ENCODE data around the gene CNGA2. TPM values are rescaled to one million over a fixed set of nuclear protein-coding genes. Genes with fewer than 3 reads are reported as not detected.

The CNGA2 gene
- total RNA-seq, 1 experiment from 2014 or later: not detected

- DNase-seq (ENCODE audit: low spot score): no peak
- in situ Hi-C loops (cut with HindIII; ENCODE audit: low sequenced_read_pairs): no loop called here
These were observed 24.1 kb upstream of the CNGA2 start for GRCh38 chrX:151710457-151710856.

- DNase-seq (ENCODE audit: low spot score): no peak
- in situ Hi-C loops (cut with HindIII; ENCODE audit: low sequenced_read_pairs): no loop called here
These were observed 23.4 kb upstream of the CNGA2 start for GRCh38 chrX:151711154-151711553.

- in situ Hi-C loops (cut with HindIII; ENCODE audit: low sequenced_read_pairs): no loop called here
- no peak for DNase-seq (ENCODE audit: low spot score)
These were observed 22.8 kb upstream of the CNGA2 start for GRCh38 chrX:151711787-151712186.

- DNase-seq (ENCODE audit: low spot score): no peak
- in situ Hi-C loops (cut with HindIII; ENCODE audit: low sequenced_read_pairs): no loop called here
These were observed 22.3 kb upstream of the CNGA2 start for GRCh38 chrX:151712253-151712652.

GRCh38 chrX:151713849-151714248 is 20.7 kb upstream of the CNGA2 start:
- in situ Hi-C loops (cut with HindIII; ENCODE audit: low sequenced_read_pairs): no loop called here
- no peak for DNase-seq (ENCODE audit: low spot score)

DNA sequence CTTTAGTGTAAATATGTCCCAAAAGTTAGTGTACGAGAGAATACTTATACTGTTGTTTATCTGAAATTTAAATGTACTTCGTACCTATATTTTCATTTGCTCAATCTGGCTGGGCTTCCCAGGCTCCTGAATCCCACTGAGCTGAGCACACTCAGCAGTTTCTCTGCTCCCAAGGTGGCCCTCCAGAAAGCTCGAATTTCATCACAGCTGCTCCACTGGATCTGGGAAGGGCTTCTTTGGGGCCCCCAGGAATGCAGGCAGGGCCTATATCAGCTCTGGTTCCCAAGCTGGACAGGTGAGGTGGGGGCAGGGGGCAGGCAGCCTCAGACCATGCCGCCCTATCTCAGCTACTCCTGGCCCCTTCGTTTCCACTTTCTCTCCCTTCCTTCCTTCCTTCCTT is 20.2 kb upstream of the CNGA2 start:
- in situ Hi-C loops (cut with HindIII; ENCODE audit: low sequenced_read_pairs): no loop called here
- DNase-seq (ENCODE audit: low spot score): no peak

DNA sequence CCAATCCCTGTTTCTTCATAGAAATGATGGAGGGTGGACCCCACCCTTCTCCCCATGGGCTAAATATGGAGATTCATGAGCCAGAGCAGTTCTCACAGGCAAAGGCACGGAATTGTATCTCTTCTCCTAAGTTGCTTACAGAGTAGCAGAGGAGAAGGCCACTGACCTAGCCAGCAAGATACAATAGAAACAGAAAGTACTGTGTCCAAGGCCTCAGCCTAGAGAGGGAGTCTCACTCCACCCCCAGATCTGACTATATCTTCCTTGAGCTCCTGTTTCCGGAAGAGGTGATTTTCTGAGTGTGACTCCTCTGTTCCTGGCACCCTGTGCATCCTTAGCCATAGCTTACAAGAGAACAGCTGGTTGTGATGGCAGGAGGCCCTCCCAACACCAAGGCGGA is 18.8 kb upstream of the CNGA2 start, which contains the start of gene FATE1:
FATE1 (plus strand) TSS at position 284 of the 400 bp plus-strand sequence; CDS start at position 369, 85 bp downstream.
- DNase-seq (ENCODE audit: low spot score): no peak
- in situ Hi-C loops (cut with HindIII; ENCODE audit: low sequenced_read_pairs): no loop called here

DNA sequence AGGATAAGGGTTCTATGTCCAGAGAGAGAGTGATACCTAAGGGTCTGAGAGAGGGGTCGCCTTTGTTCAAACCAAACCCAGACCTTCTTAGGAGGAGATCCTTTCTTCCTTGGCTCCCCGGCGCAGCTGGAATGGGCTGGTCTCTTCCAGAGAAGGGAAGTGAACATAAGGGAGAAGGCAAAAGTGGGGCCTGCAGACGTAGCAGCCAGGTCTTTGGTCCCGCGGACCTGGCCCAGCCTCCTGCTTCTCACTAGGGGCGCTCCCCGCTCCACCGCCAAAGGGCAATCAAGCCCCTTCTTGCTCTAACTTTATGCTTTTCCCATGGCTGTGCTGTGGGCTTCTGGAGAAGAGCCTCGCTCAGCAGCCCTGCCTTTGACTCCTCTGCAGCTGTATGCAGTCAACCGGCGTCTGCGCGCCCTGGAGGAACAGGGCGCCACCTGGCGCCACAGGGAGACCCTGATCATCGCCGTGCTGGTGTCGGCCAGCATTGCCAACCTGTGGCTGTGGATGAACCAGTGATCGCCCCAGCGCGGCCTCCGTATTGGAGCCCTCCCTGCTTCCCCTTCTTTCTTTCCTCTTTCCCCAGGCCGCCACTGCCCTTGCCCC is 12.2 kb upstream of the CNGA2 start:
- in situ Hi-C loops (cut with HindIII; ENCODE audit: low sequenced_read_pairs): no loop called here
- DNase-seq (ENCODE audit: low spot score): no peak

DNA sequence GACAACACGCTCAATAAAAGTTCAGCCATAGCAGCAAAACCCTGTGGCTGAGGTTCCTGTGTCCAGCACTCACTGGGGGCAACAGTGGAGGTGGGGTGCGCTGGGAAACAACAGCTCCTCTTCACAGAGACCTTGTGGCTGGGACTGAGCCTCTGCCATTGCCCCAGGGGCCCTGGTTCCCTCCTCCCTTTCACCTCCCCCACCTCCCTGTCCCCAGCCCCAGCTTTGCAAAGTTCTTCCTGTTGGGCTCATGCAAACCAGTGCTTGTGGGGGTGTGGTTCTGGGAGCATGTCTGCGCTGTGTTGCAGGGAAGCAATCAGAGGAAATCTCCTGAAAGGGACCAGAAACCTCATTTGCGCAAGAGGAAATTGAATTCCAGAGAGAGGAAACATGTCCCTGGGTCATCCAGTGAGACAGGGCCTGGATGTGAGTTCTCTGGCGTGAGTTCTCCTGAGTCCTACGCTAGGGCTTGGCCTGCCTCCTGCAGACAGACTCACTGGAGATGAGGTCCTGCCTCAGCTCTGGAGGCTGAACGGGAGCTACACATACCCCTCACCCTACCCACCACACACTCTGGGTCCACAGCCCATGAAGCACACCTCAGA is 11.3 kb upstream of the CNGA2 start:
- in situ Hi-C loops (cut with HindIII; ENCODE audit: low sequenced_read_pairs): no loop called here

GRCh38 chrX:151724563-151725337 is 9.8 kb upstream of the CNGA2 start:
- in situ Hi-C loops (cut with HindIII; ENCODE audit: low sequenced_read_pairs): no loop called here
- peak; percentile 57 for DNase-seq (ENCODE audit: low spot score)

More for the DNA sequence above, 11.3 kb upstream of the CNGA2 start:
- no peak for DNase-seq (ENCODE audit: low spot score)

- in situ Hi-C loops (cut with HindIII; ENCODE audit: low sequenced_read_pairs): no loop called here
- peak; percentile 48 for DNase-seq (ENCODE audit: low spot score)
These were observed 9.3 kb upstream of the CNGA2 start for GRCh38 chrX:151725338-151725614.

DNA sequence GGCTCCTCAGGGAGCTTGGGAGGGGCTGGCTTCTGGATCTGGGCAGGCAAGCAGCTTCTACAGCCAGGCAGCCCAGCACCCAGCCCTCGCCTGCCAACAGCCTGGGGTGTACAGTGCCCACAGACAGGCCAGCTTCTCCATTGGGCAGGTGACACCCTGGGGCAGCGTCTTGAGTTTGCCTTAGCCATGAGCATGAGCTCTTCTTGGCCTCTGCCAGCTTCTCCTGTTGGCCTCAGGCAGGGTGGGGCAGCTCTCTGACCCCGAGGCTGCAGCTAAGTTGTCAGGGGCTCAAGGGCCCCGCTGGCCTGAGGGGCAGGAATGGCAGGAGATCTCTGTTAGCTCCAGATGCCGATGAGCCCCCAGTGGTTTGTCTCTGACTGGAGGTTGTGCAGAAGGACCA is 7.8 kb upstream of the CNGA2 start:
- no peak for DNase-seq (ENCODE audit: low spot score)
- in situ Hi-C loops (cut with HindIII; ENCODE audit: low sequenced_read_pairs): no loop called here

- DNase-seq (ENCODE audit: low spot score): no peak
- in situ Hi-C loops (cut with HindIII; ENCODE audit: low sequenced_read_pairs): no loop called here
These were observed 7.2 kb upstream of the CNGA2 start for GRCh38 chrX:151727346-151727745.

DNA sequence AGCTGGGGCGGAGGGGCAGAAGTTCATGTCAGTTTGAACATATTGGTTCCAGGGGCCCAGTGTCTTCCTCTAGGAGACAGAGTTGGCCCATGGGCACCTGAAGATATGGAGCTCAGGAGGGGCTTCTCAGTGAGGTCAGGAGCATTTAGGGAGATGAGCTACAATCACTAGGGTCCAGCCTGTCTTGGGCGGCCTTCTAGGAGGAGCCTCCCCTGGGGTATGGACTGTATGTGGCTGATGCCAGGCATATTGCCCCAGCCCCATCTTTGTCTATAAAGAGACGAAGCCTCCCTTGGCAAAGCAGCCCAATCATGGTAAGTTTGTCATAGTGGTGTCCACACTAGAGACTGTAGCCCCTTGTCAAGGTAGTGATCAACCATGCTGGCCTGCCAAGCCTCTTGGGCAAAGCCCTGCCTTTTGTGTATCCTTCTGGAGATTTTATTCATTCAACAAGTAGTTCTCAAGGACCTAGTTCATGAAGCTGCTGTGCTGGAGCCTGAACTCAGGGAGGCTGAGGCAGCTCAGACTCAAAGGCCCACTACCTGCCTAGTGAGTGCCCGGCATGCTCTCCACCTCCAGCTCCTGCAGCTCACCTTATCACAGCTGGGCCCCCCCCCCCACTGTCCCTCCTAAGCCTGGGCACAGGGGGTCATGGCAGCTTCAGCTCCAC is 5.4 kb upstream of the CNGA2 start:
- DNase-seq (ENCODE audit: low spot score): no peak
- in situ Hi-C loops (cut with HindIII; ENCODE audit: low sequenced_read_pairs): no loop called here

DNA sequence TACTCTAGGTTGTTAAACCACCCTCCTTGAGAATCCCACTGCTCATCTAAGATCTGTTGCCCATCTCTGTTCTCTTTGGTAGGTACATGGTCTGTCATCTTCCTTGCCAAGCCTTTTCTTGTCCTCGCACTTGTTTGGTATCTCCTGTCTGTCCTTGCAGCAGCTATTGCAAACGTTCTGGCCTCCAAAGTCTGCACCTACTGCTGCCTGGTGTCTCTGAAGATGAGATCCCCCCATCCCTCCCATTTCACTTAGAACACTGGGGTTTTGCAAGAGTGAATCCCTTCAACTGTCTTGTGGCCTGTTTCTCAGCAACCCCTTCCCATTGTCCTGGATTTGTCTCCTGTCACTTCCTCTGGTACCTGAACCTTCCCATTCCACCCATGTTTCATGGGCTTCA is 673 bp downstream of the CNGA2 start:
- in situ Hi-C loops (cut with HindIII; ENCODE audit: low sequenced_read_pairs): no loop called here

GRCh38 chrX:151736685-151737084 is 2.1 kb downstream of the CNGA2 start:
- in situ Hi-C loops (cut with HindIII; ENCODE audit: low sequenced_read_pairs): no loop called here
- DNase-seq (ENCODE audit: low spot score): no peak

More for the DNA sequence above, 673 bp downstream of the CNGA2 start:
- DNase-seq (ENCODE audit: low spot score): no peak

- in situ Hi-C loops (cut with HindIII; ENCODE audit: low sequenced_read_pairs): no loop called here
- DNase-seq (ENCODE audit: low spot score): no peak
These were observed 2.9 kb downstream of the CNGA2 start for GRCh38 chrX:151737494-151737893.

GRCh38 chrX:151738751-151739150 is 4.2 kb downstream of the CNGA2 start:
- no peak for DNase-seq (ENCODE audit: low spot score)
- in situ Hi-C loops (cut with HindIII; ENCODE audit: low sequenced_read_pairs): no loop called here

DNA sequence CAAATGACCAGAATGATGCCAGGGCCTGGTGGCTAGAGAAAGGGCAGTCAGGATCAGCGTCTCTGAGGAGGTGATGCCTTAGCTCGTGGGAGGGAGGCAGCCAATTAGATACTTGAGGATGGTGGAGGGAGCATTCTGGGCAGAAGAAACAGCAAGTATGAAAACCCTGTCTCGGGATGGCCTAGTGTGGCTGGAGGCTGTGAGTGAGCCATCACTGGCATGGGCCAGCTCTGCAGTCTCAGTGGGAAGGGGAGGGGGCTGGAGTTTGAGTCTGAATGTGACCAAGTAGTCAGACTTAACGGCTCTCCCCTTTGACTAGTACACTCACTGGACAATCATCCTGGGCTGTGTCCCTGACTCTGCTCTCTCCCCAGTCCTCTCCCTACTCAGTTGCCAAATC is 7.1 kb downstream of the CNGA2 start:
- DNase-seq (ENCODE audit: low spot score): no peak
- in situ Hi-C loops (cut with HindIII; ENCODE audit: low sequenced_read_pairs): no loop called here

DNA sequence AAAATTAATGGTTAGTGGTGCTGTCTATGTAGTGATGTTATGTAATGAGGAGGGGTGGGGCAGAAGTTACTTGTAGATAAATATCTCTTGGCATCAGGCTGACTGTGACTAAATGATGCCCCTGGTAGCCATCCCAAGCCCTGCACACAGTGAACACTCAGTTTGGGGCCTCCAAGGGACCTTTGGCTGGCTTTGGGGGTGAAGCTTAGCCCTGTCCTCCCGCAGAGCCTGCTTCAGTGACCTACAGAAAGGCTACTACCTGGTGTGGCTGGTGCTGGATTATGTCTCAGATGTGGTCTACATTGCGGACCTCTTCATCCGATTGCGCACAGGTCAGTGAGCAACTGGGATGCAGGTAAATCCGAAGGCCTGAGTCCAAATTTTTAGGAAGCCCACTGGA is 7.8 kb downstream of the CNGA2 start:
- no peak for DNase-seq (ENCODE audit: low spot score)
- in situ Hi-C loops (cut with HindIII; ENCODE audit: low sequenced_read_pairs): no loop called here

All from G401 (cell line).